Hepatocyte (in vitro differentiated cells): ENCODE results near the gene FXYD2.

Experiments used
- CTCF ChIP-seq: fragments of 200-600 bp; sonication (generic); IDR thresholded peaks from 2 replicates; pipeline ENCODE4 v1.5.1; 2016; ENCODE audit warnings: antibody characterized with exemption, mild to moderate bottlenecking; ENCODE audit not compliant: poor library complexity
- EZH2 ChIP-seq: fragments of 200-600 bp; sonication (generic); IDR thresholded peaks from 2 replicates; pipeline ENCODE4 v1.6.1; 2016; ENCODE audit warnings: antibody characterized with exemption, mild to moderate bottlenecking, borderline replicate concordance
- EZH2phosphoT487 ChIP-seq: fragments of 200-600 bp; sonication (generic); IDR thresholded peaks from one replicate; pipeline ENCODE4 v1.6.1; 2018; ENCODE audit warnings: antibody characterized with exemption, mild to moderate bottlenecking, low read depth, moderate library complexity; ENCODE audit not compliant: unreplicated experiment, severe bottlenecking

DNA sequence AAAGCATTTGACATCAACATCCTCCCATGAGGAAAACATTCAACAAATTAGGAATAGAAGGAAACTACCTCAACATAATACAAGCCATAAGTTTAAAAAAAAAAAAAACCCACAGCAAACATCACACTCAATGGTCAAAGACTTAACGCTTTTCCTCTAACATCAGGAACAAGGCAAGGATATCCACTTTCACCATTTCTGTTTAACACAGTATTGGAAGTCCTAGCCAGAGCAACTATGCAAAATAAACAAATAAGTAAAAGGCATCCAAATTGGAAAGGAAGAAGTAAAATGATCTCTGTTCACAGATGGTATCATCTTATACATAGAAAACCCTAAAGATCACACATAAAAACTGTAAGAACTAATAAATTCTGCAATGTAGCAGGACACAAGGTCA lies 38.8 kb upstream of the FXYD2 start:
- TF ChIP-seq EZH2phosphoT487 (no peak), EZH2 (no peak), CTCF (no peak)
